Brain pericyte (primary cell): Measurements from ENCODE around the gene TWSG1.
"Not testable (repeated sequence)": the region's sequence is repeated elsewhere in the genome, so short reads cannot be mapped to it uniquely, and the experiment has no call there.

ENCODE experiments used
- DNase-seq: peaks from one replicate; pipeline ENCODE4 v3.0.0-alpha.2; 2012; ENCODE audit warnings: low read depth, low spot score

Gene TWSG1

GRCh38 chr18:9422816-9423519 is 88.4 kb downstream of the TWSG1 start:
- no peak for DNase-seq

DNA sequence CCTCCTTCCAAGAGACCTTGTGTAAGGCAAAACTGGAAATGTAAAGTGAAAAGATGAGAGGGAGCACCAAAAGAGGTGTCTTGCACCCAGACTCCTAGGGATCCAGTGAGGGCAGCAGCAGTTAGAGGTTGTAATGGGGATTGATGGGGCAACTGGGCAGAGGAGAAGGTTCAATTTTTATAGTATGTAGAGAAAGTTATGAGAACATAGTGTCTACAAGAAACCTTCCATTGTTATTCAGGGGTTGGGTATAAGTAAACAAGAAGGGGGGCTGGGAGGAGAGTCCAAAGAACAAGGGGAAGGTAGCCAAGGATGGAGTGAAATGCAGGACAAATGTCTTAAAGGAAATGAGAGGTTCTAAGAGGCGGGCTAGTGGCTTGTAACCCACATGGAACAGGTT is 89.1 kb downstream of the TWSG1 start:
- not testable (repeated sequence) for DNase-seq

DNA sequence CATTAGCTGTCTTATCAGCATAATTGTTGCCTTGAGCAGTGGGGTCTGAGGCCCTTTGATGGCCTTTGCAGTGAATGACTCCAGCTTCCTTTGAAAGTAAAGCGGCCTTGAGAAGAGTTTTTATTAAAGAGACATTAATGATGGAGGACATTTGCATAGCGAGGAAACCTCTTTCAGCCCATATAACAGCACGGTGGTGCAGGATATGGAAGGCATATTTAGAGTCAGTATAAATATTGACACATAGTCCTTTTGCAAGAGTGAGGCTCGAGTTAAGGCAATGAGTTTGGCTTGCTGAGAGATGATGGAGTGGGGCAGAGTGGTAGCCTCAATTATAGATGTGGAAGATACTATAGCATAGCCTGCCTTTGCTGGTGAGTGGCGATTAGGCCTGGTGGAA is 89.7 kb downstream of the TWSG1 start:
- DNase-seq = not testable (repeated sequence)

DNA sequence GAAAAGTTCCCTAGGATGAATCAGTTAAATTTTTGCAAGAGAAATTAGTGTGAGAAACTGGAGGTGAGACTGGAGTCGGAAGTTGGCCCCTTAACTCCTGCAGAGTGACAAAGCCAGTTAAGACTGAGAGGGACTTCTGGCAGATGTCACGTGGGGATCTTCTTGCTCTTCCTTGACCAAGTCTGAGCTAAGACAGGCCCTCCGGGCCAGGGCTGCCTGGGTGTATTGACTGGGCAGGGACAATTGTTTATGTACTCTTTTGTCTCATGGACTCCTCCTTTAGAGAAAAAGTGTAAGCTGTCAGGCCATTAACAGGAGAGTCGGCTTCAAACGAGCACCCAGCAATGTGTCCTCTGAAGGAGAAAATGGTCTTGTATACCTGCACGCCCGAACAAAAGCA is 92.2 kb downstream of the TWSG1 start:
- DNase-seq = no peak

DNA sequence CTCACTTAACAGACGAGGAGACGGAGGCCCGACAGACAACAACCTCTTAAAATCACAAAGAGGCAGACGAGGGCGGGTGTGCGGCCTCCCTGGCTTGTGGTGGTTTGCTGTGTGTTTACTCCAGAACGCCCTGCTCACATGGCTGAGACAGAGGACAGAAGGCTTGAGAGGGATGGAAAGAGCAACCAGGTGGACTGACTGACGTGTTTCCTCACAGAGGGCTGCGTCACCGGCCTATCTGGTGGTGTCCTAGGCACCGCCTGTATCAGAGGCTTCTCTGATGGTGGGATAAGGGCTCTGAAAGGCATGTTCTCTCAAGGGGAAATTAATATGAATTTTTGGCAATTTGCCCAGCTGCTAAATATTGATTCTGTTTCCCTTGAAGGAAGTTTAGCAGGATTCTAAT is 93.7 kb downstream of the TWSG1 start:
- no peak for DNase-seq

DNA sequence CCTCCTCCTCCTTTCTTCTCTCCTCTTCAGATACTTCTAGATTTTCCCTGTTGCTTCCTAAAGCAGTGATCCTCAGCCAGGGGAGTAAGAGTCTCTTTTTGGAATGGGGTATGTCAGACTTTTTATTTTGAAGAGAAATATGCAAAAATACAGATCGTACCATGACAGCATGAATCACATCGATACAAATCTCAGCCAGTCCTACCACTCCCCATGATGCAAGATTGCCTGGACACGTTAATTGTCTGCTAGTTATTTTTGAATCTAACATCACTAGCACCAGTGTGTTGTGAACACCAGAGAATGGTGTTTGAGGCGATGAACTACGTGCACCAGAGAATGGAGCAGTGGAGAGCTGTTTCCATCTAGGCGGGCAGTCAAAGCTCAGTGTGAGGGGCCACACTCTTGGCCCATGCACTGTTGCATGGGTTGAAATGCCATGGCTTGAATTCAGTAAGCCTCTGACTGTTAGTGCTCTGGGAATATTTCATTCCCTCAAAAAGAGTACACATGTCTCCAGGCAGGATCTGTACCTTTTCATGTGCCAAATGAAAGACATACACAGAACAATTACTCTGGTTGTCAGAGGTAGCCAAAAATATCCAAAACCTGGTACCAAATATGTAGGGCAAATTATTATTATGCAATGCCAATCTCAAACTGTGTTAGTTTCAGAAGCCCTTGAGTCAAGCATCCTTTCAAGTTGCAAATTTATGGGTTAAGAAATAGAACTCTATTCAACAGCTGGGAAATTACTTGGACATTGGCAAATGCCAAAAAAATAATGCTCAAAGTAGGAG is 94.5 kb downstream of the TWSG1 start:
- DNase-seq = no peak

- DNase-seq = no peak
Observed at GRCh38 chr18:9429662-9429993, 95.1 kb downstream of the TWSG1 start.

DNA sequence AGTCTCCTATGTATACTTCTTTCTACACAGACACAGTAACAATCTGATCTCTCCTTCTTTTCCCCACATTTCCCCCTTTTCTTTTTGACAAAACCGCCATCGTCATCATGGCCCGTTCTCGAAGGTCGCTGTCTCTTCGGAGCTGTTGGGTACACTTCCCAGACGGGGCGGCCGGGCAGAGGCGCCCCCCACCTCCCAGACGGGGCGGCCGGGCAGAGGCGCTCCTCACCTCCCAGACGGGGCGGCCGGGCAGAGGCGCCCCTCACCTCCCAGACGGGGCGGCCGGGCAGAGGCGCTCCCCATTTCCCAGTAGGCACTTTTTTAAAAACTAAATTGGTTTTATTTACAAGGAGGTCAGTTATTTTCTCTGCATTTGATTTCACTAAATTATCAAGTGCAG is 95.7 kb downstream of the TWSG1 start:
- not testable (repeated sequence) for DNase-seq

DNA sequence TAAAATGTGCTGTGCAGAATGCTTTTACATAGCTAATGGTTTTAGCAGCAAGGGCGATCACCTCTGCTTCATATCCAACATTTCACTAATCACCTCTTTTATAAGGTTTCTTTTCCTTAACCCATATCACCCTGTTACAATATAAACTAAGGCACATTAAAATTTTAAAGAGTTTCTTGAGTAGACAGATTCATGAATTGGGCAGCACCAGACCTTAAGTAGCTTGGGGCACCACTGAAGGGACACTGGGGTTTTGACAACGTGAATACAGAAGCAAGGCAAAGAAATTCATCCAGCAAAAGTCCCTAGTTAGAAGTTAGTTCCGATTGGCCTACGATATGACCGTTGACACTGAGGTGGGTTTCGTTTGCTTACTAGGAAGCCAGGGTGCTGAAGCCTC is 96.7 kb downstream of the TWSG1 start:
- DNase-seq = no peak

DNA sequence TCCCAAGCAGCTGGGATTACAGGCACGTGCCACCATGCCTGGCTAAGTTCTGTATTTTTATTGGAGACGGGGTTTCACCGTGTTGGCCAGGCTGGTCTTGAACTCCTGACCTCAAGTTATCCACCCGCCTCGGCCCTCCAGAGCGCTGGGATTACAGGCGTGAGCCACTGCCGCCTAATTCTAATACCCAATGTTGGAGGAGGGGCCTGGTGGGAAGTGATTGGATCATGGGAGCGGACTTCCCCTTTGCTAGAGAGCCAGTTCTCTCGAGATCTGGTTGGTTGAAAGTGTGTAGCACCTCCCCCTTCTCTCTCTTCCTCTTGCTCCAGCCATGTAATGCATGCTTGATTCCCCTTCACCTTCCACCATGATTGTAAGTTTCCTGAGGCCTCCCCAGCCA is 98.5 kb downstream of the TWSG1 start:
- DNase-seq = not testable (repeated sequence)

GRCh38 chr18:9433671-9434121 is 99.1 kb downstream of the TWSG1 start:
- DNase-seq = no peak

- no peak for DNase-seq
Observed at GRCh38 chr18:9434122-9434701, 99.6 kb downstream of the TWSG1 start.

DNA sequence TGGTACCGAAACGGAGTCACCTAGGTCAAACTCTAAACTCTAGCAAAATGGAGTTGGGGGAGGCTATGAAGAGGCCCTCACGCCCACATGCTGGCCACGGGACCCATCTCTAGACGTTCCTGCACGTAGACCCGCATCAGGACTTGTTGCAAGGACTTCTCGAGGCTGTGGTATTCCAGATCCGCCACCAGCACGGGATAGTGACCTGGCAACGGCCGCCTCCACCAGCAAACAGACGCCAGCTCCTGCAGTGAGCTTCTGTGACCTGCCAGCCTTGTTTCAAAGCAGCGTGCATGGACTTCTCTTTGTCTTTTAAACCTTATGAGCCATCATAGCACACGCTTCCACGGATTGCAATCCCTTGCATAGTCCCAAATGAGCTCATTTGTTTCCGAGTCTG is 100.5 kb downstream of the TWSG1 start:
- DNase-seq = no peak

GRCh38 chr18:9436206-9436929 is 101.8 kb downstream of the TWSG1 start:
- DNase-seq = no peak

DNA sequence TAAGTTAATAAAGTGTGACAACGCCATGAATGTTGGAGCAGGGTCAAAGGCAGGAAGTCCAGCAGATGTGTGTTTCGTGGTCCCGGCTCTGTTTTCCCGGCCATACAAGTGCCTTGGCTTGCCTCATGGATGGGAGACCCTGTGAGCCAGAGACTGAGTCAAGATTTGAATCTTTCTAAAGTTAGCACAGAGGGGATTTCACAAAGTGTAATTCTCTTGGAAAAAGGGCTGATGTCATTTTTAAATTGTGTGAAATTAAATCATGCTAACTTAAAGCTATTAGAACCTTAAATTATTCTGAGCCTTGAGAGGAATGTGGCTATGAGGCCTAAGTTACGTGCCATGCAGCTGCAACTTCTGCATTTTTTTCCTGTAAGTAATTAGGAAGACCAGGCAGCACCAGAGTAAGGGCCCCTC is 102.5 kb downstream of the TWSG1 start:
- no peak for DNase-seq

GRCh38 chr18:9437672-9438071 is 103.1 kb downstream of the TWSG1 start:
- no peak for DNase-seq

DNA sequence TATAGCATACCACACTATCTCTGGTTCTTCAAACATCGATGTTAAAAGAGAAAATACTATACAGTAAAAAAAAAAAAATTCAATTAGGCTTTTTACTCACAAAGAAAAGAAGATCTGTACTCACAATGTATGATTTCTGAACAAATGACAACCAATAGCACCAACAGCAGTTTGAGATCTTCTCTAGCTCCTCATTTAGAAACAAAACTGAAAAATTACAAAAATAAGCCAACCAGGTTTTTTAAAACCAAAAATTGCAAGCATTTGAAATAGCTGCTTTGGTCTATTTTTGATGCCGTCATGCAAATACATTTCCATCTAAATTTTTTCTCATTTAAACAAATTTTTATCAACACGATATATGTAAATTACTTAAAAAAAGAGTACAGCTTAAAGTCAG is 106.5 kb downstream of the TWSG1 start:
- DNase-seq = no peak

DNA sequence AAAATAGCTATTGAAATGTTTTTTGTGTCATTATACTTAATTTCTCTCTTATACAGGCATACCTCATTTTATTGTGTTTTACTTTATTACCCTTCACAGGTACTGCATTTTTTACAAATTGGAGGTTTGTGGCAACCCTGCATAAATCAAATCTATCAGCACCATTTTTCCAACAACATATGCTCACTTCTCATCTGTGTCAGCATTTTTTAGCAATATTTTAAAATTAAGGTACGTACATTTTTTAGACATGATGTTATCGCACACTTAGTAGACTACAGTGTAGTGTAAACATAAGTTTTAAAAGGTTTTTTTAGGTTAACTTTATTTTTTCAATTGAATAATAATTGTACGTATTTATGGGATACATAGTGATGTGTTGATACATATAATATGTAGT is 110.0 kb downstream of the TWSG1 start:
- no peak for DNase-seq

DNA sequence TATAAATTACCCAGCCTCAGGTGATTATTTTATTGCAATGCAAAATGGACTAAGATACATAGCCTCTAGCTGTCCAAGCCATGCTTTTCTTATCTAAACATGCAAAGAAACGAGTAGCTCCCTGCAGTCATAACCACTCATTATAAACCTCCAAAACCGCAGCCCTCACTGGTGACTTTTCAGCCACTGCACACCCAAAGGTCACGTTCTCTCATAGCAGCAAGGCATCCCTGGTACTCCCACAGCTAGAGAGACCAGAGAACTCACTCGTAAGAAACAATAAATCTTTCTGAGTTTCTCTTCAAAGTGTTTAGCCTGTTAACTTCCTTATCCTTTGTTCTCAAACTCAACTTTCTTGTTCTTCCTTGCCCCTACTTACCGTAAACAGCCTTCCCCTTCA is 112.3 kb downstream of the TWSG1 start:
- no peak for DNase-seq

GRCh38 chr18:9447334-9447733 is 112.8 kb downstream of the TWSG1 start:
- no peak for DNase-seq

DNA sequence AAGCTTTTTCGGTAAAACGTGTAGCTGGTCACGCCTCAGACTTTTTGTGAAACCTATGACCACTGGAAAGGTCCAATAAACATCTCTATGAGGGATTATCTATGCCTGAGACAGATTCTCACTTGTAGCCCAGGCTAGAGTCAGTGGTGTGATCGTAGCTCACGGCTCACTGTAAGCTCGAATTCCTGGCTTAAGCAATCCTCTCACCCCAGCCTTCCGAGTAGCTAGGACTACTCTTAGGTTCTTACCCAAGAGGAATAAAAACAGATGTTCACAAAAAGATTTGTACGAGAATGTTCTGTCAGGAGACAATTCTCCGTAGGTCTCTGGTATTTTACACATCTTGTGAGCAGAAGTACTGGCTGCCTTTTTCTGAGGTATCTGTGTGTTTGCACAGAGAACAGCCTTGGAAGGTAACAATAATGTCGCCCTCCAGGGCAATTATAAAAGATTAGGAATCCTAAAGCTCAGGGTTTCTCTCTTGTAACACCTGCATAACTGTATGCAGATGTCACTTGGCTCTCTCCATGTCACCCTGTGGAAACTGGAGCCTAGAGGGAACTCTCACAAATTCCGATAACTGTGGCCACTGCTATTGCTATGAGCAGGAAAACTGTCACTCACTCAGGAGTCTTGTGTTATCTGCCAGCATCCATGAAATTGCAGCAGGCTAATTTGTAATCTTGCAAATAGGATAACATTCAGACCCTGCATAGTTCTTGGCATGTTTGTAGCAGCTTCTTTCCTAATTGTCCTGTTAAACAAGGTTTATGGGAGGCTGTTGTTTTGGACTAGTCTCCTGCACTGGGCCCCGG is 115.2 kb downstream of the TWSG1 start:
- DNase-seq = no peak
